GM12873 (cell line): ENCODE measurements around the gene ORMDL3.

Experiments
- CTCF ChIP-seq: IDR thresholded peaks from 2 replicates; pipeline ENCODE4 v1.5.1; 2012; ENCODE audit warnings: low read depth, mild to moderate bottlenecking, moderate library complexity, low read length, control low read depth; ENCODE audit not compliant: insufficient read depth; ENCODE audit errors: missing control alignments

The ORMDL3 gene

GRCh38 chr17:39904990-39905288 lies 22.5 kb downstream of the ORMDL3 start:
- no peak for TF ChIP-seq CTCF

GRCh38 chr17:39903158-39903884 lies 24.1 kb downstream of the ORMDL3 start:
- TF ChIP-seq CTCF, result no peak

GRCh38 chr17:39899215-39899614 lies 28.2 kb downstream of the ORMDL3 start:
- no peak for TF ChIP-seq CTCF

- TF ChIP-seq CTCF, result no peak
Measured at GRCh38 chr17:39898088-39898487, 29.3 kb downstream of the ORMDL3 start.

GRCh38 chr17:39894681-39895376 lies 32.6 kb downstream of the ORMDL3 start:
- TF ChIP-seq CTCF, result no peak

- no peak for TF ChIP-seq CTCF
Measured at GRCh38 chr17:39889200-39889599, 38.2 kb downstream of the ORMDL3 start.

GRCh38 chr17:39887078-39887477 lies 40.3 kb downstream of the ORMDL3 start:
- no peak for TF ChIP-seq CTCF
